Endodermal cell (in vitro differentiated cells): ENCODE data around the gene PCBD1. TPM values are rescaled to one million over a fixed set of nuclear protein-coding genes. Genes with fewer than 3 reads are reported as not detected.

Experiments
- DNase-seq: peaks from one replicate; pipeline ENCODE4 v3.0.0-alpha.2; 2017
- H3K27ac ChIP-seq: 2 replicates; pipeline ENCODE4 v1.5.1; 2013; ENCODE audit warnings: mild to moderate bottlenecking, low read depth, low read length, moderate library complexity
- H3K27me3 ChIP-seq: 2 replicates; pipeline ENCODE4 v1.6.1; 2013; ENCODE audit warnings: mild to moderate bottlenecking, low read length, moderate library complexity; ENCODE audit not compliant: insufficient read depth, control insufficient read depth, poor library complexity, severe bottlenecking
- H3K36me3 ChIP-seq: 2 replicates; pipeline ENCODE4 v1.7.0; 2013; ENCODE audit warnings: mild to moderate bottlenecking, low read length, moderate library complexity; ENCODE audit not compliant: control insufficient read depth, insufficient read depth
- H3K4me1 ChIP-seq: one replicate; pipeline ENCODE4 v1.7.0; 2013; ENCODE audit warnings: low read length; ENCODE audit not compliant: control insufficient read depth, insufficient read depth
- H3K4me3 ChIP-seq: 2 replicates; pipeline ENCODE4 v1.5.1; 2013; ENCODE audit warnings: mild to moderate bottlenecking, low read length, moderate library complexity
- H3K9ac ChIP-seq: 2 replicates; pipeline ENCODE4 v1.6.1; 2013; ENCODE audit warnings: mild to moderate bottlenecking, low read length, moderate library complexity; ENCODE audit not compliant: poor library complexity, severe bottlenecking; ENCODE audit errors: extremely low read depth
- H3K9me3 ChIP-seq: 2 replicates; pipeline ENCODE4 v1.6.1; 2013; ENCODE audit warnings: mild to moderate bottlenecking, low read length, moderate library complexity; ENCODE audit not compliant: control insufficient read depth
- H3K27ac Mint-ChIP-seq: 2 replicates; pipeline ENCODE4 v1.8.0; 2020; ENCODE audit warnings: mixed read lengths
- H3K27me3 Mint-ChIP-seq: 2 replicates; pipeline ENCODE4 v1.8.0; 2021; ENCODE audit warnings: mild to moderate bottlenecking, mixed read lengths; ENCODE audit not compliant: insufficient read depth
- H3K36me3 Mint-ChIP-seq: 2 replicates; pipeline ENCODE4 v1.8.0; 2020; ENCODE audit warnings: low read depth, mixed read lengths
- H3K4me1 Mint-ChIP-seq: 2 replicates; pipeline ENCODE4 v1.8.0; 2020; ENCODE audit warnings: mixed read lengths
- H3K4me3 Mint-ChIP-seq: 2 replicates; pipeline ENCODE4 v1.8.0; 2020; ENCODE audit warnings: mild to moderate bottlenecking, moderate library complexity, mixed read lengths
- H3K9me3 Mint-ChIP-seq: 2 replicates; pipeline ENCODE4 v1.8.0; 2020; ENCODE audit warnings: mild to moderate bottlenecking, mixed read lengths
- WGBS, 2 experiments: methylation state at CpG; one replicate each; pipeline versions ENCODE4 v1.1.5 to v1.1.7; 2013; ENCODE audit warnings: missing lambda C conversion rate in 2 of 2, mixed read lengths in 1 of 2; ENCODE audit not compliant: insufficient coverage in 1 of 2, insufficient read length in 1 of 2; 5-methylcytosine and 5-hydroxymethylcytosine counted together
- total RNA-seq, 2 donors: library from RNA; stranded (reverse); fragmentation: NEBNext Ultra II Directional in 1 of 2; extraction: Animal tissue kit (Norgen Biotek cat#: 25700) in 1 of 2; gene quantifications; 2 replicates in 1 of 2; 3 replicates in 1 of 2; pipeline ENCODE4 v1.2.1, GENCODE V29; 2021
- TF ChIP-seq, protein P1 (sequence below): fragments of 200-600 bp; sonication (generic); conservative IDR thresholded peaks from 2 replicates; pipeline ENCODE4 v1.5.0; 2021; ENCODE audit warnings: antibody characterized with exemption, mild to moderate bottlenecking

Gene PCBD1
- total RNA-seq, 2 donors from 2014 or later: 168 to 183 TPM

DNA sequence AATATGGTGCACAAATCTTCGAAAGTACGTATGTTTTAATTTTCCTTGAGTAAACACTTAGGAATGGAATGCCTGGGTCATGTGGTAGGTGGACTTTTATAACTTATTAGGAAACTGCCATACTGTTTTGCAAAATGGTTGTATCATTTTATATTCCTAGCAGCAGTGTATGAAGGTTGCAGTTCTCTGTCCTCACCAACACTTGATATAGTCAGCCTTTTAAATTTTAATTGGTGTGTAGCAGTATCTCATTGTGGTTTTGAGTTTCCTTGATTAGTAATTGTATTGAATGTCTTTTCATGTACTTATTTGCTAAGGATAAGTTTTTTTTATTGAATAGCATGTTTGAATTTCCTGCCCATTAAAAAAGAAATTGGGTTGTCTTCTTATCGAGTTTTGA, 926 bp upstream of the PCBD1 start:
- no peaks in the 10 kb centered on the region for H3K9me3 Mint-ChIP-seq
- no peak for DNase-seq
- Histone ChIP-seq H3K4me1 (peaks cover 12% of the 10 kb centered on the region), H3K36me3 (peaks cover 23% of the 10 kb centered on the region), H3K27ac (no peak overlapping the region), H3K9me3 (peaks cover 2% of the 10 kb centered on the region), H3K4me3 (no peak overlapping the region), H3K9ac (no peak overlapping the region), H3K27me3 (no peaks in the 10 kb centered on the region)
- H3K4me3 Mint-ChIP-seq: peak overlapping the region; percentile 74
- 93 to 94% methylated on average over 2 to 3 of the region's 3 CpGs for WGBS, 2 experiments
- H3K27me3 Mint-ChIP-seq: peaks cover 1% of the 10 kb centered on the region
- TF ChIP-seq, protein P1, sequence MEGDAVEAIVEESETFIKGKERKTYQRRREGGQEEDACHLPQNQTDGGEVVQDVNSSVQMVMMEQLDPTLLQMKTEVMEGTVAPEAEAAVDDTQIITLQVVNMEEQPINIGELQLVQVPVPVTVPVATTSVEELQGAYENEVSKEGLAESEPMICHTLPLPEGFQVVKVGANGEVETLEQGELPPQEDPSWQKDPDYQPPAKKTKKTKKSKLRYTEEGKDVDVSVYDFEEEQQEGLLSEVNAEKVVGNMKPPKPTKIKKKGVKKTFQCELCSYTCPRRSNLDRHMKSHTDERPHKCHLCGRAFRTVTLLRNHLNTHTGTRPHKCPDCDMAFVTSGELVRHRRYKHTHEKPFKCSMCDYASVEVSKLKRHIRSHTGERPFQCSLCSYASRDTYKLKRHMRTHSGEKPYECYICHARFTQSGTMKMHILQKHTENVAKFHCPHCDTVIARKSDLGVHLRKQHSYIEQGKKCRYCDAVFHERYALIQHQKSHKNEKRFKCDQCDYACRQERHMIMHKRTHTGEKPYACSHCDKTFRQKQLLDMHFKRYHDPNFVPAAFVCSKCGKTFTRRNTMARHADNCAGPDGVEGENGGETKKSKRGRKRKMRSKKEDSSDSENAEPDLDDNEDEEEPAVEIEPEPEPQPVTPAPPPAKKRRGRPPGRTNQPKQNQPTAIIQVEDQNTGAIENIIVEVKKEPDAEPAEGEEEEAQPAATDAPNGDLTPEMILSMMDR: no peak
- H3K36me3 Mint-ChIP-seq: peaks cover 23% of the 10 kb centered on the region
- H3K27ac Mint-ChIP-seq: no peak overlapping the region
- H3K4me1 Mint-ChIP-seq: peaks cover 50% of the 10 kb centered on the region

DNA sequence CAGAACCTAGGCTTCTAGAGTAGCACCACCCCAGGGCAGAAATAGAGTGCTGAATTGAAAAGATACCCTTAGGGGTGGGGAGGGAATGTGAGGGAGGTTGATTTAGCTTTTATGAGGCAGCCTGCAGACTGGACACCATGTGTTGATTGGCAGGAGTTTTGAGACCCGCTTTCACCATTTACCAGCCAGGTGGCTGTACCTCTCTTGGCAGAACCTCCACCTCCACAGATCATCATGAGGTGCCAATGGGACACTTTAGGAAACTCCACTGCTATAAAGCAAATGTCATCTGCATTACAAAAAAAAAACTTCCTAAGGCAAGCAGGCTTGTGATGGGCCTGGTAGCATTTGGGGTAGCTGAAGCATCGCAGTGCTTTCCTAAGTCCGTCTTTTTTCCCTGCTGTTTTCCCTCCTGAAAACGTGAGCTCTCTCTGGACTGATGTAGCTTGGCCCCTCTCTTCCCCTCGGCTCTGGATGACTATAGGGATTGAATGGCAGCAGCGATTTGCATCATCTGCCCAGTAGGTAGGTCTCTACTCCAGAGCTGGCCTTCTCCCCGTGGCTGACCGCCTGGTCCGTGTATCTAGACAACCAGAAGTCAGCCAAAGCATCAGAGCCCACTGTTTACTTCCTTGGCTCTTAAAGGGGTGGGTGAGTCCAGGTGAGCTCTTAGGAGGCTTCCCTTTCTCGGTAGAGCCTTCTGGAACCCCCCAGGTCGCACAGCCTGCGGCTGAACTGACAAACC, 1.3 kb downstream of the PCBD1 start:
- WGBS, 2 experiments: 54 to 80% methylated on average over 4 to 12 of the region's 12 CpGs
- no peaks in the 10 kb centered on the region for H3K9me3 Mint-ChIP-seq
- Histone ChIP-seq H3K4me3 (peak overlapping the region; percentile 88), H3K27me3 (no peaks in the 10 kb centered on the region), H3K9me3 (no peaks in the 10 kb centered on the region), H3K36me3 (peaks cover 44% of the 10 kb centered on the region), H3K4me1 (peaks cover 10% of the 10 kb centered on the region), H3K9ac (peak overlapping the region; percentile 64), H3K27ac (no peak overlapping the region)
- H3K36me3 Mint-ChIP-seq: peaks cover 43% of the 10 kb centered on the region
- TF ChIP-seq, protein P1: no peak
- H3K4me1 Mint-ChIP-seq: peaks cover 39% of the 10 kb centered on the region
- peak overlapping the region; percentile 52 for H3K27ac Mint-ChIP-seq
- DNase-seq: peak; percentile 69
- peak overlapping the region; percentile 74 for H3K4me3 Mint-ChIP-seq
- no peaks in the 10 kb centered on the region for H3K27me3 Mint-ChIP-seq

DNA sequence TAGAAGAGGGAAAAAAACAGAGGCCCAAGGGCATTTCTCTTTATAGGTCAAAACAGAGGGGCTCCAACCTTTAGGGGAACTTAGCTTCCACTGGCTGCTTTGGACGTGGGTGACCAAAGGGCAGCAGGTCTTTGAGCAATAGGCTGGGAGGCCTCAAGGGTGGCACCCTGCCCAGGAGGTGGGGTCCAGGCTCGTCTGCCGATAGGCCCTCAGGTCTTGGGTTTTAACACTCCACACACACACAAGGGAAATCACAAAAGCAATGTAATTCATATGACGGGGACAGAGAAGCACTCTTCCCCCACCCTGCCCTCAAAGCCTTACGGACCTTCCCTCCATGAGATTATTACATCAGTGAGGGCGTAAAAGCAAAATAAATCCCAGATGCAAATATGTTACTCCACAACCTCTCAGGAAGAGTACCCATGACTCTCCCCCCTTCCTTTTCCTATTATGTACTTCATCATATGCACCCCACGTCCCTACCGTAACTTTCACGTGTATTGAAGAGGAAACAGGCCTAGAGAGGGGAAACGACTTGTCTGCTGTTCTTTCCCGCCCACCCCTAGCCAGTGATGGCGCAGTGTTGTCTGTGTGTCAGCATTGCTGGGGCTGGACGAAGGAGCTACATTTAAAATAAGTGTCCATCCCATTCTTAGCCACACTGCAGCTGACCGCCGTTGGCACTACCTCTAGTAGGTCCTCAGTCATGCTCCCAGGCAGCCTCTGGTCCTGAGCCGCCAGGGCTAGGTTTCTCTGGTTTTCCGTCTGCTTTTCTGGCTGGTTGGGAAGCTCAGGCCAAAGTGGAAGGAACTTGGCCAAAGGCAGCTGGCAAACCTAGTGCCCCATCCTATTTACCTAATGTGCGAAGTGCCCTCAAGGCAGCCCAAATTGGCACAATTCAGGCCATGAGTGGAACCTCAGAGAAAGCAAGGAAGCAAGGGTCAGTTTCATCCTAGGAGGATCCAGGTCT, 2.1 kb downstream of the PCBD1 start:
- H3K36me3 ChIP-seq: peaks cover 53% of the 10 kb centered on the region
- TF ChIP-seq, protein P1: no peak
- H3K36me3 Mint-ChIP-seq: peaks cover 50% of the 10 kb centered on the region
- no peaks in the 10 kb centered on the region for H3K9me3 ChIP-seq
- WGBS, 2 experiments: 94 to 99% methylated on average over 14 to 18 of the region's 18 CpGs
- H3K4me1 ChIP-seq: peaks cover 10% of the 10 kb centered on the region
- H3K27me3 Mint-ChIP-seq: no peaks in the 10 kb centered on the region
- no peaks in the 10 kb centered on the region for H3K27me3 ChIP-seq
- H3K9me3 Mint-ChIP-seq: no peaks in the 10 kb centered on the region
- H3K4me3 Mint-ChIP-seq: peak overlapping the region; percentile 74
- peak overlapping the region; percentile 39 for H3K27ac Mint-ChIP-seq
- no peak overlapping the region for H3K27ac ChIP-seq
- no peak for DNase-seq
- H3K9ac ChIP-seq: no peak overlapping the region
- H3K4me1 Mint-ChIP-seq: peaks cover 30% of the 10 kb centered on the region
- H3K4me3 ChIP-seq: no peak overlapping the region
